NCI-H2081 treated with DMSO at 0.1 percent for 48 hours (cell line): ENCODE measurements around the gene AK8.

Experiments
- DNase-seq: peaks from one replicate; lab custom pipeline; 2025; lab: John Stamatoyannopoulos, UW

The AK8 gene

GRCh38 chr9:132825430-132825829 lies 52.7 kb downstream of the AK8 start:
- no peak for DNase-seq

- no peak for DNase-seq
Observed at GRCh38 chr9:132824951-132825350, 53.1 kb downstream of the AK8 start.

- no peak for DNase-seq
Observed at GRCh38 chr9:132824151-132824550, 53.9 kb downstream of the AK8 start.

- no peak for DNase-seq
Observed at GRCh38 chr9:132823370-132824145, 54.5 kb downstream of the AK8 start.

GRCh38 chr9:132820169-132820944 lies 57.7 kb downstream of the AK8 start:
- no peak for DNase-seq

GRCh38 chr9:132818588-132818987 lies 59.5 kb downstream of the AK8 start:
- no peak for DNase-seq

- DNase-seq, result no peak
Observed at GRCh38 chr9:132814937-132815336, 63.1 kb downstream of the AK8 start.

- DNase-seq, result no peak
Observed at GRCh38 chr9:132813115-132813771, 64.8 kb downstream of the AK8 start.

GRCh38 chr9:132811985-132812384 lies 66.1 kb downstream of the AK8 start:
- DNase-seq, result no peak

GRCh38 chr9:132810314-132810713 lies 67.8 kb downstream of the AK8 start:
- no peak for DNase-seq

- DNase-seq, result no peak
Observed at GRCh38 chr9:132809677-132810271, 68.3 kb downstream of the AK8 start.

- DNase-seq, result no peak
Observed at GRCh38 chr9:132808645-132809044, 69.4 kb downstream of the AK8 start.

GRCh38 chr9:132806723-132807421 lies 71.2 kb downstream of the AK8 start:
- no peak for DNase-seq

GRCh38 chr9:132806306-132806705 lies 71.8 kb downstream of the AK8 start:
- no peak for DNase-seq

- DNase-seq, result no peak
Observed at GRCh38 chr9:132804576-132805295, 73.3 kb downstream of the AK8 start.

GRCh38 chr9:132802121-132802795 lies 75.8 kb downstream of the AK8 start:
- DNase-seq, result no peak

GRCh38 chr9:132801659-132802058 lies 76.4 kb downstream of the AK8 start:
- no peak for DNase-seq

GRCh38 chr9:132800038-132800648 lies 77.9 kb downstream of the AK8 start:
- DNase-seq, result peak; percentile 27

- DNase-seq, result no peak
Observed at GRCh38 chr9:132798817-132799790, 79.0 kb downstream of the AK8 start.
